Glomerular visceral epithelial cell (primary cell): ENCODE results near the gene LRP3.
"Not testable (repeated sequence)": the region's sequence is repeated elsewhere in the genome, so short reads cannot be mapped to it uniquely, and the experiment has no call there.

Experiments
- DNase-seq: peaks from one replicate; pipeline ENCODE4 v3.0.0-alpha.2; 2016; ENCODE audit errors: extremely low spot score

The LRP3 gene, protein sequence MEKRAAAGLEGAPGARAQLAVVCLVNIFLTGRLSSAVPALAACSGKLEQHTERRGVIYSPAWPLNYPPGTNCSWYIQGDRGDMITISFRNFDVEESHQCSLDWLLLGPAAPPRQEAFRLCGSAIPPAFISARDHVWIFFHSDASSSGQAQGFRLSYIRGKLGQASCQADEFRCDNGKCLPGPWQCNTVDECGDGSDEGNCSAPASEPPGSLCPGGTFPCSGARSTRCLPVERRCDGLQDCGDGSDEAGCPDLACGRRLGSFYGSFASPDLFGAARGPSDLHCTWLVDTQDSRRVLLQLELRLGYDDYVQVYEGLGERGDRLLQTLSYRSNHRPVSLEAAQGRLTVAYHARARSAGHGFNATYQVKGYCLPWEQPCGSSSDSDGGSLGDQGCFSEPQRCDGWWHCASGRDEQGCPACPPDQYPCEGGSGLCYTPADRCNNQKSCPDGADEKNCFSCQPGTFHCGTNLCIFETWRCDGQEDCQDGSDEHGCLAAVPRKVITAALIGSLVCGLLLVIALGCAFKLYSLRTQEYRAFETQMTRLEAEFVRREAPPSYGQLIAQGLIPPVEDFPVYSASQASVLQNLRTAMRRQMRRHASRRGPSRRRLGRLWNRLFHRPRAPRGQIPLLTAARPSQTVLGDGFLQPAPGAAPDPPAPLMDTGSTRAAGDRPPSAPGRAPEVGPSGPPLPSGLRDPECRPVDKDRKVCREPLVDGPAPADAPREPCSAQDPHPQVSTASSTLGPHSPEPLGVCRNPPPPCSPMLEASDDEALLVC

DNA sequence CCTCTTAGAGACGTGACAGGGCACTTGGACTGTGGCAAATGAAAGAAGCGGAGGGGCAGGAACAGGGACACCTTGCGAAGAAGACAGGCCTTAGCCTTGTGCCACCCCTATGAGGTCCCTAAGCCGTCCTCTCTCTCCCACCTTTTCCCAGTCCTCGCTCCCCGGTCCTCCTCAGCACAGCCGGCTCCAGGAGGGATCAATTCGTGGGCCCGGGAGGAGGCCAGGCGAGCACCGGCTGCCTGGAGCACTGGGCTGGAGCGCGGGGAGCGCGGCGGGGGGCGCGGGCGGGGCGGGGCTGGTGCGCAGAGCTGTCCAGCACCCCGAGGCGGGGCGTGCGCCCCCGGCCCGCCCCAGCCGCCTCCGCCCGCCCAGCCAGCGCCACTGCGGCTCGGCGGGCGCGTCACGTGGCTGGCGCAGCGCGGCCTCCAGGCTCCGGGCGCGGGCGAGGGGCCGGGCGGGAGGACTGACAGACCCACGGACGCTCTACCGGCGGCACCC lies at the start of gene LRP3:
LRP3 (plus strand) TSS at position 466 of the 498 bp plus-strand sequence. CDS start 456 bp downstream, outside the sequence.
- no peak for DNase-seq

DNA sequence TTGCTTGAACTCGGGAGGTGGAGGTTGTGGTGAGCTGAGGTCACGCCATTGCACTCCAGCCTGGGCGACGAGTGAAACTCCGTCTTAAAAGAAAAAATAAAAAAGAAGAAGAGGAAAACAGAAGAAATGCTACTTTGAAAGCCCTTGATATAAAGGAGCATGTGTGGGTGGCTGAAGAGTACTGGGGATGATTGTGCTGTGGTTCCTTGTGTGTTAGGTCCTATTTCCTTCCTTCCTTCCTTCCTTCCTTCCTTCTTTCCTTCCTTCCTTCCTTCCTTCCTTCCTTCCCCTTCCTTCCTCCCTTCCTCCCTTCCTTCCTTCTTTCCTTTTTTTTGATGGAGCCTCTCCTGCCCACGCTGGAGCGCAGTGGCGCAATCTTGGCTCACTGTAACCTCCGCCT lies 47.9 kb upstream of the LRP3 start:
- no peak for DNase-seq

DNA sequence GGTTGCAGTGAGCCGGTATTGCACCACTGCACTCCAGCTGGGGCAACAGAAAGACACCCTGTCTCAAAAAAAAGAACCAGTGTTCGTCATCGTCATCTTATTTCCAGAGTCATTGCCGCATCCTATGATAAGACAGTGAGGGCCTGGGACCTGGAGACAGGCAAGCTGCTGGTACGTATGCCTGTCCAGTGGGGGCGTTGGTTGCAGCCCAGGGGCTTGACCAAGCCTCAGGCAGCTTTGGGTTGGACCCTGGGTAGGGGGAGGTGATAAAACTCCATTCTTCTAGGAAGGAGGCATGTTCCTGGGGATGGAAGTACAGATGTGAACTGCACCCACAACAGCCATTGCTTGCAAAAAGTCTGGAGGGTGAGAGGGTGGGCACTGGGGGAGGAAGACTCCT lies 46.6 kb upstream of the LRP3 start:
- DNase-seq: no peak

DNA sequence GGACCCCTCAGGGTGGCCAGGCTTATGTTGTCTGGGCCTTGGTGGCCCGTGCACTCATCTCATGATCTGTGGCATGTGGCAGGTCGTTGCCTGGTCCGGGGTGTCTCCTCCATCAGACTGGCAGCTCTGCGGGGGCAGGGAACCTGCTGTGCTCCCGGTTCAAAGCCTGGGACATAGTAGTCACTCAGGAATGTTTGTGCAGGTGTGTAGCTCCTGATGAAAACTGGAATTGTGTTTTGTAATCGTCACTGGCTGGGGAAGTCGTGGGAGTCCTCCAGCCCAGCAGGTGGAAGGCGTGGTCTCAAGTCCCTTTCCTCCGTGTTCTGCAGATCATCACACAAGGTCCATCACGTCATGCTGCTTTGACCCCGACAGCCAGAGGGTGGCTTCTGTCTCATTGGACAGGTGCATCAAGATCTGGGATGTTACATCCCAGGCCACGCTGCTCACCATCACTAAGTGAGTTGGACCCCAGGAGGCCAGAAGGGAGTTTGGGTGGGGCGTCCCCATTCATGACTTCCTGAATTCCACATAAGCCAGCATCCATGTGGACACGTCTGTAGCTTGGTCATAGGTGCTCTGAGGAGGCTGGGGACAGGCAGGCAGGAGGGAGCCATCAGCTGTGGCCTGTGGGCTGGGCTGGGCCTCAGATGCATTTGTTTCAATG lies 43.1 kb upstream of the LRP3 start:
- DNase-seq: no peak

DNA sequence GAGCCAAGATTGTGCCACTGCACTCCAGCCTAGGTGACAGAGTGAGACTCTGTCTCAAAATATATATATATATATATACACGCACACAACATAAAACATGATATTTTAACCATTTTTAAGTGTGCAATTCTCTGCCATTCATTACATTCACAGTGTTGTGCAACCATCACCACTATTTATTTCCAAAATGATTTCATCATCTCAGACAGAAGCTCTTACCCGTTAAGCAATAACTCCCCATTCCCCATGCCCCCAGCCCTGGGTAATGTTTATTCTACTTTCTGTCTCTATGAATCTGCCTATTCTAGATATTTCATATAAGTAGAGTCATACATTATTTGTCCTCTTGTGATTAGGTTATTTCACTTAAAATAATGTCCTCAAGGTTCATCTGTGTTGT lies 42.0 kb upstream of the LRP3 start:
- DNase-seq: no peak

DNA sequence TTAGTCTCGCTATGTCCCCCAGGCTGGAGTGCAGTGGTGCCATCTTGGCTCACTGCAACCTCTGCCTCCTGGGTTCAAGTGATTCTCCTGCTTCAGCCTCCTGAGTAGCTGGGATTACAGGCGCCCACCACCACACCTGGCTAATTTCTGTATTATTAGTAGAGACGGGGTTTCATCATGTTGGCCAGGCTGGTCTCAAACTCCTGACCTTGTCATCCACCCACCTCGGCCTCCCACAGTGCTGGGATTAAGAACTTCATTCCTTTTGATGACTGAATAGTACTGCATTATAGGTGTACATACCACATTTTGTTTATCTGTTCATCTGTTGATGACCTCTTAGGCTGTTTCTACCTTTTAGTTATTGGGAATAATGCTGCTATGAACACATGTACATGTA lies 41.5 kb upstream of the LRP3 start:
- DNase-seq: not testable (repeated sequence)

DNA sequence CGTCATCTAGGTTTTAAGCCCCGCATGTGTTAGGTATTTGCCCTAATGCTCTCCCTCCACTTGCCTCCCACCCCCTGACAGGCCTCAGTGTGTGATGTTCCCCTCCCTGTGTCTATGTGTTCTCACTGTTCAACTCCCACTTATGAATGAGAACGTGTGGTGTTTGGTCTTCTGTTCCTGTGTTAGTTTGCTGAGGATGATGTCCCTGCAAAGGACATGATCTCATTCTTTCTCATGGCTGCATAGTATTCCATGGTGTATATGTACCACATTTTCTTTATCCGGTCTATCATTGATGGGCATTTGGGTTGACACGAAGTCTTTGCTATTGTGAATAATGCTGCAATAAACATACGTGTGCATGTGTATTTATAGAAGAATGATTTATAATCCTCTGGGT lies 39.8 kb upstream of the LRP3 start:
- not testable (repeated sequence) for DNase-seq

DNA sequence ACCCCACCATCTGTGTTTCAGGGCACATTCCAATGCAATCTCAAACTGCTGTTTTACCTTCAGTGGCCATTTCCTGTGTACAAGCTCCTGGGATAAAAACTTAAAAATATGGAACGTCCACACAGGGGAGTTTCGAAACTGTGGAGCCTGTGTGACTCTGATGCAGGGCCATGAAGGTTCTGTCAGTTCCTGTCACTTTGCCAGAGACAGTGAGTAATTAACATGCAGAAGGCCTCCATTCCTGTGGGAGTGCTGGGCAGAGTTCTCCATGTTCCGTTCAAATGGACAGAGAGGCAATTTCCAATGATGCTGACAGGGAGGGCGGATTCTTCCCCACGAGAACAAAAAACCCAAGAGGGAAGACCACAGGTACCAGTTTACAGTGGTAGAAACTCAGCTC lies 37.8 kb upstream of the LRP3 start:
- DNase-seq: no peak

DNA sequence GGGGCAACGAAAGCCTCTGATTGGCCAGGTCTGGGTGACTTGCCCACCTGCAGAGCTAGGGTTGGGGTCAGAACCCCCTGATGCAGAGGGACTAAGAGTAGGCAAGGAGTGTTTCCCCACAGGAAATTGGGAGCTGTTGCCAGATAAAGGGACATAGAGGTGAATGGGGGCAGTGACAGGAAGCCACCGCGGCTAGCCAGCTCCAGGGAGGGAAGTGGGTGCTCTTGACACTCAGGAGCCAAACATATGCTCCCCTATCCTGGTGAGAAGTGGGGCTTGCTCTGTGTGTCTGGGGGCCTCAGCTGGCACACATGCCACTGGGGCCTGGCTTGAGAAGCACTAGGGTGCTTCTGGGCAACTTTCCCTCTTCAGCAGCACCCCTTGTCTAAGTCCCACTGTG lies 36.2 kb upstream of the LRP3 start:
- DNase-seq: no peak

DNA sequence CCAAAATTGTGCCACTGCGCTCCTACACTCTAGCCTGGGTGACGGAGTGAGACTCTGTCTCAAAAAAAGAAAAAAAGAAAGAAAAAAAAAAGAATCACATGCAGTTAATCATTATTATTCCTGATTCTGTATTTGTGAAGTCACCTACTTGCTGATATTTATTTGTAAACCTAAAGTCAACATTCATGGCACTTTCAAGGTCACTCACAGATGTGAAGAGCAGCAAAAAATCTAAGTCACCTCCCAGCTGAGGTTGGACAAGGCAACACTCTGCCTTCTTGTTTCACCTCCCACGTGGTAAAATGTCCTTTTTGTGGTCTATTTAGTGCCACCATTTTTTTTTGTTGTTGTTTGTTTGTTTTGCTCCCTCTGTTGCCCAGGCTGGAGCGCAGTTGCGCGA lies 35.8 kb upstream of the LRP3 start:
- no peak for DNase-seq

DNA sequence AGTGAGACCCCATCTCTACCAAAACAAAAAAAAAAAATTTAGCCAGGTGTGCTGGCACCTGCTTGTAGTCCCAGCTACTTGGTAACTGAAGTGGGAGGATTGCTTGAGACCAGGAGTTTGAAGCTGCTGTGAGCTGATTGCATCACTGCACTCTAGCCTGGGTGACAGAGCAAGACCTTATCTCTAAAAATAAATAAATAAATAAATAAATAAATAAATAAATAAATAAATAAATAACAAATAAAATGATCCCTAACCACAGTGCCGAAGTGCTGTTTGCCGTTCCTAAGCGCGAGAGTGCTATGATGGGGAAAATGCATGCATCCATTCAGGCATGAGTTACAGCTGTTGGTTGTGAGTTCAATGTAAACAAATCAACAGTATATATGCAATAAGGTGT lies 35.0 kb upstream of the LRP3 start:
- DNase-seq: no peak

DNA sequence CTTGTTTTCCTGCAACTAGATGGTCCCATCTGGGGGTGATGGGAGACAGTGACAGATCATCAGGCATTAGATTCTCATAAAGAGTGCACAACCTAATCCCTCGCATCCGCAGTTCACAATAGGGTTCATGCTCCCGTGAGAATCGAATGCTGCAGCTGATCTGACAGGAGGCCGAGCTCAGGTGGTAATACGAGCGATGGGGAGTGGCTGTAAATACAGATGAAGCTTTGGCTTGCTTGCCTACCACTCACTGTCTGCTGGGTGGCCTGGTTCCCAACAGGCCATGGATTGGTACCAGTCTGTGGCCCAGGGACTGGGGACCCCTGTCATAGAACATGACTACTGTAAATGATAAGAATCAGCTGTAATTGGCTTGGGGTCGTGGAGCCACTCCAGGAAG lies 34.2 kb upstream of the LRP3 start:
- DNase-seq: no peak

DNA sequence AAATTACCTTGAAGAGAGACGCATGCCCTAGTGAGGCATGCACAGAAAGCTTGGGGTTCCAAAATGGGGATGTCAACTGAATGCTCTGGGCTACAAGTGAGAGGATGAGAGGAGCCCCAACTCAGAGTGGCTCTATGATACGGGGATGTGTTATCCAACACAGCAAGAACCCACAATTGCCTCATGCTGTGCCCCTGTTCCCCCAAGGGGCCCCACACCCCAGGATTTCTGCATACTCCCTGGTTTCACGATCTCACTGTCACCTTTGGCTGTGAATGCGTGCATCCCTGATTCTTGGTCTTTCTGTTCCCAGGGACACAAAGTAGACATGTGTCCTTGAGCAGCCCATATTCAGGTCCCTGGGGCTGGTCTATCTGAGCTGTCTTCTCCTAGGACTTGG lies 32.9 kb upstream of the LRP3 start:
- DNase-seq: no peak

DNA sequence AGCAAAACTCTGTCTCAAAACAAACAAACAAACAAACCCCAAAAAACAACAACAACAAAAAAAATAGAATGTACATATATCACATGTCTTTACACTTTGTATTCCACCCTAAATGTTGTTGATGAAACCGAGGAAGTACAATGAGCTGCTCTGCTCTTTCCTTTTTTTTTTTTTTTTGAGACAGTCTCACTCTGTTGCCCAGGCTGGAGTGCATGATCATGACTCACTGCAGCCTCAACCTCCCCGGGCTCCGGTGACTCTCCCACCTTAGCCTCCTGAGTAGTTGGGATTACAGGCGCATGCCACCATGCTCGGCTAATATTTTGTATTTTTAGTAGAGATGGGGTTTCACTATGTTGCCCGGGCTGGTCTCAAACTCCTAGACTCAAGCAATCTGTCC lies 30.6 kb upstream of the LRP3 start:
- no peak for DNase-seq

DNA sequence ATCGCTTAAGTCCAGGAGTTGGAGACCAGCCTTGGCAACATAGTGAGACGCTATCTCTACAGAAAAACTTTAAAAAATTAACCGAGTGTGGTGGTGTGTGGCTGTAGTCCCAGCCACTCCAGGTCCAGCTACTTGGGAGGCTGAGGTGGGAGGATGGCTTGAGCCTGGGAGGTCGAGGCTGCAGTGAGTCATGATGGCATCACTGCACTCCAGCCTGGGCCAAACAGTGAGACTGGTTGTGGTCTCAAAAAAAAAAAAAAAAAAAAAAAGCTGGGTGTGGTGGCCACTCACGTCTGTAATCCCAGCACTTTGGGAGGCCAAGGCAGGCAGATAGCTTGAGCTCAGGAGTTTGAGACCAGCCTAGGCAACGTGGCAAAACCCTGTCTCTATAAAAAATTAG lies 28.1 kb upstream of the LRP3 start:
- not testable (repeated sequence) for DNase-seq

DNA sequence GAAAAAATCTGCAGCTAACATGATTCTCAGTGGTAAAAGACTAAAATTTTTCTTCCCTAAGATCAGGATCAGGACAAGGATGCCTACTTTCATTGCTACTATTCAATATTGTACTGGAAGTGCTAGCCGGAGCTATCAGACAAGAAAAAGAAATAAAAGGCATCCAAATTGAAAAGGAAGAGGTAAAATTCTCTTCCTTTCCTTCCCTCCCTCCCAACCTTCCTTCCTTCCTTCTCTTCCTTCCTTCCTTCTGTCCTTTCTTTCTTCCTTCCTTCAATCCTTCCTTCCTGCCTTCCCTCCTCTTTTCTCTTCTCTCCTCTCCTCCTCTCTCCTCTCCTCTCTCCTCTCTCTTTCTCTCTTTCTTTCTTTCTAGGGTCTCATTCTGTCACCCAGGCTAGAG lies 26.7 kb upstream of the LRP3 start:
- no peak for DNase-seq

DNA sequence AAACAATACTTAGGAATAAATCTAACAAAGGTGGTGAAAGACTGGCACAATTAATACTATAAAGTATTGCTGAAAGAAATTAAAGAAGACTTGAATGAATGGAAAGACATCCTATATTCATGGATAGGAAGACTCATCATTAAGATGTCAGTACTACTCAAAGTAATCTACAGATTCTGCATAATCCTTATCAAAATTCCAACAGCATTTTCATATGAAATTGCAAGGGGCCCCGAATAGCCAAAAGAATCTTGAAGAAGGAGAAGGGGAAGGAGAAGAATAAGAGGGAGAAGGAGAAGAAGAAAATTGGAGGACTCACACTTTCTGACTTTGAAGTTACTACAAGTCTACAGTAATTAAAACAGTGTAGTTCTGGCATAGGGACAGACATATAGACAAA lies 25.6 kb upstream of the LRP3 start:
- no peak for DNase-seq

DNA sequence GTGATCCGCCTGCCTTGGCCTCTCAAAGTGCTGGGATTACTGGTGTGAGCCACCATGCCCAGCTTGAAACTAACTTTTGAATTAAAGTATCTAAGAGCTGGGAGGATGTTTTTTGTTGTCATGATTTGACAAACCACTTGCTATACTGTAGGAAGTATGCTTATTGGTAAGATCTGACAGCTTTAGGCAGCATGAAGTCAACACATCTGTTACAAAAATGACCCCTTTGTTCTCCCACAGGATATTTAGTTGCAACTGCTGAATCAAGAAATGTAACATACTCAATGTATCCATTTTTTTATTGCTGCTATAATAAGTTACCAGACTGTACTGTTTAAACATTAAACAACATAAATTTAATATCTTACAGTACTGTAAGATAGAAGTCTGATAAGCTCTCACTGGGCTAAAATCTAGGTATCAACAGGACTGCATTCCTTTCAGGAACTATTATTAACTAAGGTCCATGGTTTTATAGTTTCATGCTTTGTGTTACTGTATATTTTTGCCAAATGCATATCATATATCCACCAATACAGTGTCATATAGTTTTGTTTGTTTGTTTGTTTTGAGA lies 22.8 kb upstream of the LRP3 start:
- DNase-seq: no peak

DNA sequence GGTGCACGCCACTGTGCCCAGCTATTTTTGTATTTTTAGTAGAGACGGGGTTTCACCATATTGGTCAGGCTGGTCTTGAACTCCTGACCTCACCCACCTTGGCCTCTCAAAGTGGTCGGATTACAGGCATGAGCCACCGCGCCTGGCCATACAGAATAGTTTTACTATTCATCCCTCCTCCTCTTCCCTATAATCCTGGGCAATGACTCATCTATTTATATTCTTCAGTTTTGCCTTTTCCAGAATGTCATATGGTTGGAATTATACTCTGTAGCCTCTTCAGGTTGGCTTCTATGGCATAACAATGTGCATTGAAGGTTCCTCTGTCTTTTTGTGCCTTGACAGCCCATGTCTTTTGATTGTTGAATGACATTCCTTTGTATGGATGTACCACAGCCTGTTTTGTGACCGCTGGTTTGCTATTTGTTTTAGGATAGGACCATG lies 22.2 kb upstream of the LRP3 start:
- DNase-seq: no peak

DNA sequence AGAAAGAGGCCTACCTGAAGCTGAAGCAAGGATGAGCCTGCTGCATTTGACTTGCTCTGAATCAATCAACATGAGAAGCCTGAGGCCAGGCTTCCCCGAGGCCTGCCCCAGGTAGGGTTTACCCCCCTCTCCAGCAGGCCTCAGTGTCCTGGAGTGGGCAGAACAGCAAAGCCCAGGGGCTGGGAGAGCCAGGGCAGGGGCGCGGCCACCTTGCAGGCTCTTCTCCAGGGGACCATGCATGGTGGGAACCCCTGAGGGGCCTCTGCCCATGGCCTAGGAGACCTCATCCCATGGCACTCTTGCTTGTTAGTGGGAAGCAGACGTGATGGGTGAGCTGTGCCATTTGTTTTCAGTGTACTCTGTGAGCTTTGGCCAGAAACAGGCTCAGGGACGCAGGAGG lies 19.9 kb upstream of the LRP3 start:
- DNase-seq: no peak

DNA sequence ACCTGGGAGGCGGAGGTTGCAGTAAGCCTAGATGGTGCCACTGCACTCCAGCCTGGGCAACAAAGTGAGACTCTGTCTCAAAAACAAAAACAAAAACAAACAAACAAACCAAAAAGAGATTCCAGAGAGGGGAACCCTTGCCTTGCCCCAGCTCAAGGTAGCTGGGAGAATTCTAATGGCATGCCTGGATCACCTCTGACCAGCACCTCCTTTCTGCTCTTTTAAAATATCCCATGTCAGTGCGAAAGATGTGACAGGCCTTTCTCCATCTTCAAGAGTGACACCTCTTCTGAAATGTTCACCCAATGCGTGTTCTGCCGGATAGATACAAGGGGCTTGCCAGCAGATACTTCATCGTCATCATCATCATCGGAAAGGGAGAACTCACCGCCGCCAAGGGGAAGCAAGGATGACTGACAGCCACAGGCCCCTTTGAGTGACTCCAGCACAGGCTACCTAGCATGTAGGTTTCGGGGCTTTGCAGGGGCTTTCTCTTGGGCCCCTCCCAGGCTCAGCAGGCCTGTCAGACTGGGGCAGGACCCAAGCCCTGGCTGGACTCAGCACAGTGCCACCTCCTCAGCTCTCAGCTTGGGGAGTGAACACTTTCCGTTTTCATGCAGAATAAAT lies 18.9 kb upstream of the LRP3 start:
- DNase-seq: no peak
